ENCODE data around the gene PSMB8.
A peak's percentile ranks its signal among the peaks of the same experiment; 100 is the strongest.
"Not testable (repeated sequence)": the region's sequence is repeated elsewhere in the genome, so short reads cannot be mapped to it uniquely, and the experiment has no call there.

Gene PSMB8

GRCh38 chr6:32843979-32844838, at the start of gene PSMB8:
PSMB8 (minus strand) TSS chr6:32844047; CDS start chr6:32843996, 51 bp downstream.
- DNase-seq: peak; percentile 98

DNA sequence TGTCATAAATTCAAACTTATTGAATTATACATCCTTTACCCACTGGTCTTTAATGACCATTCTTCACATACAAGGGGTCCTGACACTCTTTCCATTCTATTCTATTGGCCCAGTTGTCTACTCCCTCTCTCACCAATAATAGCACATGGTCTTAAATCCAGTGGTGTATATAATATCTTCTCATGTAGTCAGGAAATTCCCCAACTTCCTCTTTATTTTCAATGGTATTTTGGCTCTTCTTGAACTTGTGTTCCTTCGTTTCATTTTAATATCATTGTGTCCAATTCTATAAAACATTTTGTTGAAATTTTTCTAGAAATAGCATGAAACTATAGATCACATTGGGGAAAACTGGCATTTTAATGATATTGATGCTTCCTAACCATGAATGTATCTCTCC, 47.0 kb upstream of the PSMB8 start:
- peak; percentile 17 for DNase-seq

- DNase-seq: no peak
These were observed 45.7 kb upstream of the PSMB8 start for GRCh38 chr6:32889533-32889932.

- no peak for DNase-seq
These were observed 44.7 kb upstream of the PSMB8 start for GRCh38 chr6:32888576-32888975.

GRCh38 chr6:32887616-32888015, 43.8 kb upstream of the PSMB8 start:
- no peak for DNase-seq

DNA sequence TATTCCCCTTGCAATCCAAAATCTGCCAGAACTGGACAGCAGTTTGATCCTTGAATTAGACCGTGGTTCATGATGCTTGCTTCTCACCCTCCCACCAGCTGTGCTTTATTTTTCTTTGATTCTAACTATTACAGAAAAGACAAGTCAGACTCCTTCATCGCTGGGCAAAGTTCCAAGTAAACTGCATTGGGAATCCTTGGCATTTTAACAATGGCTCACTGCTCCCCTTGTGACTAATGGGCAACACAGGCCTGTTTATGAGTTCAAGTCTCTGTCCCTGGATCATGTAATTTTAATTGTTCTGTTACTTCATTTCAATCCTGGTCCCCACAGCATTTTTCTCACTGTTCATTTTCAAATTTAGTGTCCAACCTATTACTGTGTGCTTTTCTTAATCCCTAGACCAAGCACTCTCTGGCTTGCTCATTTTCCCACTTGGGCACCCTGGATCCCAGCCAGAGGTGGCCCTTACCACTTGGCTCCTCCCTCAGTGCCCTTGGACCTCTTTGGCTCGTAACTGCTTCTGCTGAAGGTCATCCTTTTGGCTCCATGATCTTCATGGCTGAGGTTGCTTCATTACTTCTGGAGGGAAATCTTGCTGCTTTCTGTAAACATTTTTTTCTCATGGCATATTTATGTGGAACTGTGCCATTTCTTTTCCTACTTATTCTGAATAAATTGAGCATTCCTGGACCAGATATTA, 43.0 kb upstream of the PSMB8 start:
- DNase-seq: no peak

DNA sequence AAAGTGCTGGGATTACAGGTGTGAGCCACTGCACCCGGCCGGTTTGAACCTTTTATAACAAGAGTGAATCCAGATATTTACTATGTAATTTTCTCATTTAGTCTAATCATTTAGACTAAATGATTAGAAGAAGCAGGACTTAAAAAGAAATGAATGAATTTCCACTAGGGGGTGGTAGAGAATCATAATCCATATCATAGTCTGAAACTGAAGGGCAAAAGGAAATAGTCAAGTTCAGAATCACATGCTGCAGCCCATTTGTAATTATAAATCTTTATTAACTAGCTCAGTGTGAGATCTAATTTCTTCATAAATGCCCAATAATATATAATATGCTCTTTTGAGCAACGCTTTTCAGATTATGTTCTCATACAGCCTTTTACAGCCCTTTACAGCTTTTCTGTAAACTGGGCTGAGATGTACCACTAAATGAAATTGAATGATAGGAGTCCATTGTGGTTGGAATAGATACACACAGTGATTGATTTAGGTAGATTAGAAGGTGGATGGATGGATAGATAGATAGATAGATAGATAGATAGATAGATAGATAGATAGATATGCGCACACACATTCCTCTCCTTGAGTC, 41.9 kb upstream of the PSMB8 start:
- peak; percentile 94 for DNase-seq

DNA sequence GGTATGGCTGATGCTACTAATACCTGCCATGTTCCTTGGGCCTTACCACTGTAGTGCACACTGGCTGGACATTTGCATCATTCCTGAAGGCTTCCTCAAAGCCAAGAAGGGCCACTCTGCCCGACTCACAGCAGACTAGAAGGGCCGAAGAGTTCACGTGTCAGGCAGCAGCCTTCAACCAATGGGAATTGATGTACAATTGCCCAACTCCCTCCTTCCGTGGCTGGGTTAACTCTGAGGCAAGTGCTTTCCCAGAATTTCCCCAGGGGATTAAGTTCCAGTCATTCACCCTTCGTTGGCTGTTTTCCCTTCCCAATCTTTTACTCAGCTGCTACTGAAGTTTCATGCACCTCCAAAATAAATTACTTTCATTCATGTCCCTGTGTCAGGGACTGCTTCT, 39.9 kb upstream of the PSMB8 start:
- no peak for DNase-seq

DNA sequence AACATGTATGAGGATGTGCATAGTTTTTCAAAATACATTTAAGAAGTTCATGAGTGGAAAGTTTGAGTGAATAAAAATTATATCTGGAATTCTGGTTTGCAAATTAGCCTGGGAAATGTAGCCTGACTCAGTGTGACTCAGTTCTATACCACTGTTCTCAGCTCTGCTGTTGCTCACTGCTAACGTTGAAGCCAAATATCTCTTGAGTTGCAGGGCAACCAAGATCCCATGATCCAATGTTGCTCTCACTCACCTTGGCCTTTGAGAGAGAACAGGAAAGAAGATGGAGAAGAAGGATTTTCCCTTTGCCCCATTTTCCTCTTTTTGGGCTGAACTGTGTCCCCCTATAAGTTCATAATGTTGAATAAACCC, 39.0 kb upstream of the PSMB8 start:
- DNase-seq: no peak

- not testable (repeated sequence) for DNase-seq
These were observed 37.1 kb upstream of the PSMB8 start for GRCh38 chr6:32880962-32881361.

DNA sequence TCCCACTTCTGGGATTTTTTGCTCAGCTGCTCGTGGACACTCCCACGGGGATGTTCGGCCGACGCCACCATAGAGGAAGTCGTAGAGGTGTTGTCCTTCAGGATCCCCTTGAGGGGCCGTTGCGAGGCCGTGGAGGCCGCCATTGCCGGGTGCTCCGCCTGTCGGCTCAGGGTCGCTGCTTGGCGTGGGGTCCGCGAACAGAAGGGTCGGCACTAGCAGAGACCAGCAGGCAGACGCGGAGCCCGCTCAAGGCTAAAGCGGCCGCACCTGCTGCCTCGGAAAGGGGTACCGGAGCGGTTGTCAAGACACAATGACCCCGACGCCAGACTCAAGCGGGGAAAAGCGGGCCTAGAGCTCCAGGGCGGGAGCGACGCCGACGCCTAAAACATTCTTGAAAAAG, 35.8 kb upstream of the PSMB8 start:
- DNase-seq: no peak

DNA sequence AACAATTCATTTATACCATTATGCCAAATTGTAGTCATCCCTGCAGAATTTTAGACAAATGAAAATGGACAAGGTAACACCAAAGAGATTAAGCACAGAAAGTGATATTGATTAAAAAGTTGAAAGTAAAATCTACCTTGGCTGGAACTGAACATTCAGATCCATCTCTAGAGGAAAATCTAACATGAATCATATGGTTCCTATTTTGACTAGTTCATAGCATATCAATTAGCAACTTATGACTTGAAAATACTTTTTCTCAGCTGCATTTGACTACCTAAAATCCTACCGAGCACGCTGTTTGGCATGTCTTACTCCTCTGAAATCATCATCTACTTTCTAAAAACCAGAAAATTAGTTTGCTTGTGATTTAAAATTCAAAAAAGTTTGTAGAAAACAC, 32.8 kb upstream of the PSMB8 start:
- DNase-seq: no peak

DNA sequence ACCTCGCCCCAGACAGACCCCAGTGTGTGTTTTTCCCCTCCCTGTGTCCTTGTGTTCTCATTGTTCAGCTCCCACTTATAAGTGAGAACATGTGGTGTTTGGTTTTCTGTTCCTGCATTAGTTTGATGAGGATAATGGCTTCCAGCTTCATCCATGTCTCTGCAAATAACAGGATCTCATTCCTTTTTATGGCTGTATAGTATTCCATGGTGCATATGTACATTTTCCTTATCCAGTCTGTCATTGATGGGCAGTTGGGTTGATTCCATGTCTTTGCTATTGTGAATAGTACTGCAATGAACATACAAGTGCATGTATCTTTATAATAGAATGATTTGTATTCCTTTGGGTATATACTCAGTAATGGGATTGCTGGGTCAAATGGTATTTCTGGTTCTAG, 30.1 kb upstream of the PSMB8 start:
- DNase-seq: not testable (repeated sequence)

DNA sequence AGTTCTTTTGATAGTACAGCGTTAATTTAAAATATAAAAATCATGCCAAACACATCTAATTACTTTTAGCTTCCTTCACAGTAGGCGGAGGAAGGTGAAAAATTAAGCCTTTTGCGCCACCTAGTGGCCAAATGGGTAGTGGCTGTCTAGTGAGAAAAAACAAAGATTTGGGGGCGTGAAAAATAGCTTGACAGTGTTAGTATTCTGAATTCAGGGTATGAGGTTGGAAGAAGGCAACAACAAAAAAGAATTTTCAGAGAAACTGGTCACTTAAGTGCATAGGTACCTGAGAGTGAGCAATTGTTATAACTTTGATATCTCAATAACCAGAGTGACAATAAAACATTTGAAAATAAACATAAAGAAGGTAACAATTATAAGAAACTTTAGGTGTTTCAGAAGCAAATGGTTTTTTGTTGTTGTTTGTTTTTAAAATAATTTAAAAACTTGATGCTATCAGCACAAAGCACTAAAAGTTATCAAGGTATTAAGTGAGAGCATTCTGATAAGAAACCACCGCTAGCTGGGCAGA, 24.5 kb upstream of the PSMB8 start:
- peak; percentile 91 for DNase-seq

- peak; percentile 26 for DNase-seq
These were observed 23.9 kb upstream of the PSMB8 start for GRCh38 chr6:32867554-32868256.

DNA sequence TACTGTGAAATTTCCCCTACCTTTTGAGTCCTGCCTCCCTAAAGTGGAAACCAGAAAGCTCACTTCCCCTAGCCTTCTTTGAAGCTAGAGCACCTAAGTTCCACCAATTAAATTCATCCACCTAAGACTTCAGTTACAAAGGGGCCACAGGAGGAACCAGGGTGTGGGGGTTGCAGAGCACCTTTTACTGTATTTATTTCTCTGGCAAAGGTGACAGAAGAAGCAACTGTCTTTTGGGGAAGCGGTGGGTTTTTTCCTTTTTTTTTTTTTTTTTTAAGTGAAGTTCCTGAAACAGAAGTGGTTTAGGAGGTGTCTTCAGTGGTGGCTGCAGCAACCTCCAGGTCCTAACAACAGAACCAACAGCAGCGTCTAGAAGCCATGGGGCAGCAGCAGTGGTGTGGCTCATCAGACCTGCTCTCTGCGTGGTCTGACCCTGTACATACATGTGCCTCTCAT, 23.2 kb upstream of the PSMB8 start:
- peak; percentile 18 for DNase-seq

DNA sequence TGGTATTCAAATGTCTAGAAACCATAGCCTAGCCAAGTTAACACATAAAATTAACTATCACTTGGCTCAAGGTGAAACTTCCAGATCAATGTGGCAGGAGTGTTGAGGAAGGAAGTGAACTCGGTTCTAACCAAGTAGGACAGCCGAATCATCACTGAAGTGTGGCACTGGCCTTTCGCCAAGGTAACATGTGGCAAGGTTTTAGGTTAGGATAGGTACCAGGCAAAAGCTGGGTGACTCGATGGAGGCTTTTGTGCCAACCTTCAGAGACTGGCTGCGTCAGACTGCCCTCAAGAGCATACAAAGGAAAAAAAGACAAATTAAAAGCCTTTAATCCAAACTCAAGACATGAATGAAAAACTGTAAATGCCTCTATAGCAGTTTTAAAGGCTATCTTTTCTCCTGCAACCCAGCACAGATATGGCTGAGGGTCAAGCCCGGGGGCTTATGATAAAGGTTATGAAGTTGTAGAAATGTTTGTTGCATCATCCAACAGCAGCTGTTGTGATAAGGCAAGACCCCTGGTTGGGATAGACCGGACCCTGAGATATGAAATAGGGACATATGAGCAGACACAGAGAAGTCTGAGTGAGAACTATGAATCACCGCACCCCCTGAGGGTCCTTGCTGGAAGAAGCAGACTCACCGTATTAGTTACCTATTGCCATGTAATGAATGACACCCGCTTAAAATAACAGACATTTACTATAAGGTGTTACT, 22.0 kb upstream of the PSMB8 start:
- no peak for DNase-seq

GRCh38 chr6:32862725-32863124, 18.9 kb upstream of the PSMB8 start:
- no peak for DNase-seq

DNA sequence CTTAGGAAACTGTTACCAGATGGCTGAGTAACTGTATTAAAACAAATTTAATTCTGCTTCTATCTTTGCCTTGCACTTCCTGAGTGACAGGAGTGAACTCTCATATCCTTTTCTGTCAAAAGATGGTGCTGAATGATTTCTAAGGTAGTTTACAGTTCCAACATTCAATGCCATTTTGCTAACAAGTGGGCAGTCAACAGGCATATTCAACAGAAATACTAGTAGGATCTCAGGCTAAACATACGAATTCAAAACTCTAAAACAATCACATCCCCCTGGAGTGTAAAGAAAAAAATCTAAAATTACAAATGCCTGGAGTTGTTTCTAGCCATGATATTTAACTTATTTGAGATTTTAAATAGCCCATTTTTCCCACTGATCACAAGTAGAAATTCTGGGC, 16.8 kb upstream of the PSMB8 start:
- no peak for DNase-seq

DNA sequence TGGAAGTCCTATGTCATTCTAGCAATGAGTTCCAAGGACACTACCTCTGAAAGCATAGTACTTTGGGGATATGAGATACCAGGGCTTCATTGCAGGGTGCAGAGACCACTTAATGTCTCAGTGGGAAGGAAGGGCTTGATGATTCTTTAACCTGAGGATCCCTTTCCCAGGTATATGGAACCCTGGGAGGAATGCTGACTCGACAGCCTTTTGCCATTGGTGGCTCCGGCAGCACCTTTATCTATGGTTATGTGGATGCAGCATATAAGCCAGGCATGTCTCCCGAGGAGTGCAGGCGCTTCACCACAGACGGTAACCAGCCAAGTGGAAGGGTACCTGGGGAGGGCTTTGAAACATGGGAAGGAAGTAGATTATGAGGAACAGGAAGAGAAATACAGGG, 14.3 kb upstream of the PSMB8 start:
- no peak for DNase-seq

GRCh38 chr6:32857156-32857891, 13.5 kb upstream of the PSMB8 start:
- peak; percentile 83 for DNase-seq
